C4-2B (cell line): ENCODE results near the gene BACH1.

Source experiments
- CTCF ChIP-seq: fragments of 450-650 bp; conservative IDR thresholded peaks from 2 replicates; pipeline ENCODE4 v1.5.1; 2017; ENCODE audit warnings: mild to moderate bottlenecking
- ZFX ChIP-seq: fragments of 450-650 bp; IDR thresholded peaks from 2 replicates; pipeline ENCODE4 v1.6.1; 2017

- TF ChIP-seq CTCF (no peak), ZFX (no peak)
These were observed 8.5 kb upstream of the BACH1 start for GRCh38 chr21:29290240-29290639.
